ENCODE data around the gene RTN1. TPM values are rescaled to one million over a fixed set of nuclear protein-coding genes. Genes with fewer than 3 reads are reported as not detected.
A peak's percentile ranks its signal among the peaks of the same experiment; 100 is the strongest.

The RTN1 gene
- total RNA-seq, 1 donor from 2014 or later: 1.5 TPM

DNA sequence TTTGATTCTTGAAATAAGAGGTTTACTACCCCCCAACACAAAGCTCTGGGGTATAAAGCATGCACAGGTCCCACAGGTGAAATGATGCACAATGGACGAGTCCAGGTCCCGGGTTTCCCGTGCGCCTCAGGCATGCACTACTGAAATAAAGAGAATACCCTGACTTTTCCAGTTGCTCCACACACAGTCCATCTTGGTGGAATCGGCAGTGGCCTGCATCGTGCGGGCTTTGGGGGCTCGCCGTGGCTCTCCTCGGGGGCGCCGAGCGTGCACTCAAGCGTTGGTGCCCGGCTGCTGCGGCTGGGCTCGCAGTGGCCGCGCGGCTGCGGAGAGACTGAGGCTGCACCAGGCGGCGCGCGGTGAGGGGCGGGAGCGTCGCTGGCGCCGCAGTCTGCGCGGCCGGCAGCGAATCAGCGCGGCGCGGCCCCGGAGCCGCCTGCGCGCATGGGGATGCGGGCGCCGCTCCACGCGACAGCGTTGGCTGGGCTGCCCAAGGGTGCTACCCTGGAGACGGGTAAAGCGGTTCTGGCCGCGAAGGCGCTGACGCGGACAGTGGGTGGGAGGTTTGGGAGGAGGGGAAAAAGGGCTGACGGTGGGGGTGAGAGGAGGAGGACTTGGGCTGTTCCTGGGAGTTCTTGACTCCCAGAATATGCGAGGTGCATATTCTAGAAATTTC, 240.2 kb downstream of the RTN1 start:
- no peak for DNase-seq (ENCODE audit: low read depth, low spot score)

- DNase-seq (ENCODE audit: low read depth, low spot score): no peak
Observed at GRCh38 chr14:59629444-59630287, 240.9 kb downstream of the RTN1 start.

DNA sequence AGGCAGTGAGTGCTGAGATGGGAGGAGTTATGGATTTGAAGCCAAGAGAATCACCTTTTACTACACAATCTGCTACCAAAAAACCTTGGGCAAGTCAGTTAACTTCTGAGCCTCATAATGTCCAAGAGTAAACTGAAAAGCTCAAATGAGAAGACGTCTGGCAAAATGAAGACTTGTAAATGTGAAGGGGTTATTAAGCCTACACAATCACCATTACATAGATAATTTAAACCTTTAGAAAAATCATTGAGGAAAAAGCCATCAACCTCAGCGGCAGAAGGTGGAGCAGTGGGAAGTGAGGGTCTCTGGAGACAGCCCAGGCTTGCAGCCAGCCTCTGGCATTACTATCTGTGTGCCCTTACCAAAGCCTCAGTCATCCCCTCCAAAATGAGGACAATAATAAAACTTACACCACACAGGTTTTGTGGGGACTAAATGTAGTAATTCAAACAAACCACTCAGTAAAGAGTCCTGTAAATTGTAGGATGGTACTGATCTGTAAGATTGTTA, 243.5 kb downstream of the RTN1 start:
- no peak for DNase-seq (ENCODE audit: low read depth, low spot score)

DNA sequence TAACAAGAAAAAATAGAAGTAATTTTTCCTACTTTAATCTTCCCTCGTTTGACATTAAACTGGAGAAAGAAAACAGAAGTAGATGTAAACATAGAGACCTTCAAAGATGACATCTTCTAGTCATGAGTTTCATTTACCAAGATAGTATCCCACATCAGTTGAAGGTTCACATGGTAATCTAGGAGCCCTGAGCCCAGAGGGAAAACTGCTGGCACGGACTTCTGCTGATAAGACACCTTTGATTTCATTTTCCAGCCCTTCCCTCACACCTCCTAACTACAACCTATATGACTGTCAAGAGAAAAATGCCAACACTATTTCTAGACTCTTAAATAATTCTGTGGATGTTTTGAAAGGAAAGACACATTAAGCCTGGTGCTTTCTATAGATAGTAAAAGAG, 247.9 kb downstream of the RTN1 start:
- DNase-seq (ENCODE audit: low read depth, low spot score): no peak

GRCh38 chr14:59619061-59619460, 251.5 kb downstream of the RTN1 start:
- DNase-seq (ENCODE audit: low read depth, low spot score): no peak

DNA sequence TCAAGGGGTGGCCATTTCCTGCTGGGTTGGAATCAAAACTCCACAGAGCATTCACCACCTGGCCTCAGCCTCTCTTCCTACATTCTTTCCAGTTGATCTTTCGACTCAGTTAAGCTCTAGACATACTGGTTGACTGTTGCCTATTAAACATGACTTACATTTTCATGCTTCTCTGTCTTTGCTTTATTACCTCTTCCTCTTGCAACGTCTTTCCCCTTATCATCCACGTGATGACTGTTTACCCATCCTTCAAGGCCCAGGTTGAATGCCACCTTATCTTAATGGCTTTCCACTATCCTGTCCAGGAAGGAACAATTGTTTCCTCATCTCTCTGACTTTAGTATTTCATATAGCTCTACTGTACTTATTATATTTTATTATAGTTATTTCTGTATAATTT, 269.5 kb downstream of the RTN1 start:
- no peak for DNase-seq (ENCODE audit: low read depth, low spot score)

- no peak for DNase-seq (ENCODE audit: low read depth, low spot score)
Observed at GRCh38 chr14:59600211-59600945, 270.2 kb downstream of the RTN1 start.

GRCh38 chr14:59595071-59595470, 275.5 kb downstream of the RTN1 start:
- no peak for DNase-seq (ENCODE audit: low read depth, low spot score)

DNA sequence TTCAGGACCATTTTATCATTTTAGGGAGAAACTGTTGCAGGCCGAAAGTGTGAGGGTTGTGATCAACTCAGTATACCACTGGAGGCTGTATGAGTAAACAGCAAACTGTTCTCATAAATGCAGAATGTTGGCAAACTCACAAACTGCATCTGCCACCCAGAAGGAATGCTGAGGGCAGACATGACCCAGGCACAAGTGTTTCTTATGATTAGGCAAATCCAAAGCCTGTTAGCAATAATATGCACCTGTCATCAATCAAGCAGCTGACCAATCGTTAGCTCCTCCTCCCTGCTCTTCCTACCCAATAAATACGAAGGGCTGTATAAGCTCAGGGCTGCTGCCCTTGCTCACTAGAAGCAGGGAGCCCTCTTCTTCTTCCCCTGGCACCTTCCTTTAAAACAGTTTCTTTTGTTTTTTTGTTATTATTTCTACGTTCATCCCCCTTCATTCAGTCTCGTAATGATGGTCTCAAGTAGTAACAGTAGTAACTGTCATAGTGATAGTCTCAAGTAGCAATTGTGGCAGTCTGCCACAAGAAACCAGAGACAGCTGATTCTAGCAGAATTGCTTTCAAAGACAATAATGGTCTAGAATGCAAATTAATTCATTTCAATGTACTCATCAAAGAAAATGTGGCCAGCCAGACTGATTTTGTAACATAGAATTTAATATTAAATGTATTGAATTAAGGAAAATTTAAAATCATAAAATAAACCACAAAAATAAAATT, 278.8 kb downstream of the RTN1 start:
- DNase-seq (ENCODE audit: low read depth, low spot score): no peak

DNA sequence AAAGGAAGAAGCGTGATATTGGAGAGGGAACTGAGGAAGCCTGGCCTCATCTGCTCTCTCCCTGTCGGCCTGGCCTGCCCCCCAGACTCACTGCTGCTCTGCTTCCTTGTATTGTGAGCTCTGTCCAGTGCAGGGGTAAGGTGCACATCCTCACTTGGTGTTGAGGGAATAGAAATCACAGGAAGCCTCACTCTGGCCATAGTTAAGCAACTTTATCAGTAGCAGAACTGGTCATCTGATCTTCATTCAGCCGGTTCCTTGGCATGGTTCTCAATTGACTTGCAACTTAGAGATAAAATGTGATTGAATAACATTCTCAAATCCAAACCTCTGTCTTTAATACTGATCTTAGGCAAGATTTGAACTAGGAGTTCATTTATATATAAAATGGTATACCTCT, 282.5 kb downstream of the RTN1 start:
- DNase-seq (ENCODE audit: low read depth, low spot score): no peak

GRCh38 chr14:59585891-59586554, 284.6 kb downstream of the RTN1 start:
- peak; percentile 50 for DNase-seq (ENCODE audit: low read depth, low spot score)

DNA sequence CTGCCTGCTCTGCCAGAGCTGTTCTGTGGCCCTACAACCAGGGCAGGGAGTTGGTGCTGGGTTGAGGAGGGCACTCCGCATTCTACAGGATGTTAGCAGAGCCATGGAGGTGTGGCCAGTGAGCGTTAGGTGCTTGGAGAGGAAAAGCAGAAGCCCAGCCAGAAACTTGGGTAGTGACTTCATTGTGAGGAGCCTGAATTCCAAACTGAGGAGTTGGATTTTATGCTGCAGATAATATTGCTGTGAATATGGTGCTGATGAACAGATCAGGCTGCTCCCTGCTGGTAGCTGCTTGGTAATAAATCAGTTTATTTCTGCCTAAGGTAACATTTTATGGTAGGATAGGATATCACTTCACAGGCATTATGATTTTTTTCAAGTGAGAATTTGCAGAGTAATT, 286.8 kb downstream of the RTN1 start:
- DNase-seq (ENCODE audit: low read depth, low spot score): no peak

GRCh38 chr14:59582845-59583509, 287.6 kb downstream of the RTN1 start:
- no peak for DNase-seq (ENCODE audit: low read depth, low spot score)

GRCh38 chr14:59582161-59582560, 288.4 kb downstream of the RTN1 start:
- no peak for DNase-seq (ENCODE audit: low read depth, low spot score)

DNA sequence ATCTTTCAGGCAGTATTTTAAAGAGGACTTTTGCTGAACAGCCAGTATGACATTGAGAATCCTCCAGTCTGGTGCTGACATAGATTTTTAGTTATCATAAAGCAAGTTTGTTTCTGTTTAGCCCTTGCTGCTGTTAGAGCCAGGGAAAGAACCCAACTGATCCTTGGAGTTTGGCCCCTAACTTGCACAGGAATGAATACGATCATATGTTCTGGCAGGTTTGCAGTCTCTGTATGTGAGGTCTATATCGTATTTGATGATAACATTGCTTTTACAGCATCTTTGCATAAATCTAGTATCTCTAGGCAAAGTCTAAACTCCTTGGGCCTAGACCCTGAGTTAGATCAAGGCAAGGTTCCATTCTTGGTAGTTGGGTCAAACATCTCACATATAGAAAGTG, 289.7 kb downstream of the RTN1 start:
- DNase-seq (ENCODE audit: low read depth, low spot score): no peak

DNA sequence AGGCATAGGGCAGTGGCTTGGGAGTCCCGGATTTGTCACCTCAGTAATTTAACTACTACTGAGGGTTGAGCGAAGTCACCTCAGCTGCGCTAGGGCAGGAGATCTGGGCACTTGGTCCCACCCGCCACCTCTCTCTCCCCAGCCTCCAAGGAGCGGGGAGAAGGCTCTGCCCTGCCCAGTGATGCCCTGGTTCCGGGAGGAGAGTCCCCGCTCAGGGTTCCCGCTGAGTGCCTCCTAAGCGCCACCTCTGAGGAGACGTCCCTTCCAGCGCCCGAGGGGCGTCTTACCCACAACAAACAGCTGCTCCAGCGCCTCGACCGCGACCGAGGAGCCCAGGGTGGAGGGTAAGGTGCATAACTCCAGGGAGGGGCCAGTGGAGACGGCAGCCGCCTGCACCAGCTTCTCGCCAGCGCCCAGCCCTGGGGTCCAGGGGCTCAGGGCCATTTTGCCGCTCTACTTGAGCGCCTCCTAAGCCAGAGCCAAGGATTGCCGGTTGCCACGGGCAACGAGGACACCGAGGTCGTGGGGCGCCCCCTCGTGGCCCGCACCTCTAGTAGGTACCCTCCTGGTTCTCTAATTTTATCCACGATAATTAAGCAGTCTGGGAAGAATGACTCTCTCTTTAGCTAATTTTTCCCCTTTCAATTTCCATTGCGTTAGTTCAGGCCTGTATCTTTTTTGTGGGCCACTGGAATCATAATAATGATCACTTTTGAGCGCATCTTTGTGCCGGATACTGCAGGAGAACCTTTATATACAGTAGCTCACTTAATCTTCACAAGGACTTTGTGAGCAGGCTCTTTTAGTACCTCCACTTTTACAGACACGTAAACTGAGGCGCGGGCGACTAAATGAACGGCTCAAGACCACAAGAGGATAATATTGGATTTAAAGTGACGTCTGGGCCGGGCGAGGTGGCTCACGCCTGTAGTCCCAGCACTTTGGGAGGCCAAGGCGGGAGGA, 294.0 kb downstream of the RTN1 start, which contains the start of gene CCDC175:
TSS of gene CCDC175 (minus strand) at position 481 of the 963 bp plus-strand sequence. CDS start at position 444, 37 bp downstream.
- DNase-seq (ENCODE audit: low read depth, low spot score): peak; percentile 11

GRCh38 chr14:59570122-59570521, 300.5 kb downstream of the RTN1 start:
- DNase-seq (ENCODE audit: low read depth, low spot score): no peak

GRCh38 chr14:59566725-59567124, 303.9 kb downstream of the RTN1 start:
- no peak for DNase-seq (ENCODE audit: low read depth, low spot score)

- DNase-seq (ENCODE audit: low read depth, low spot score): no peak
Observed at GRCh38 chr14:59566296-59566695, 304.3 kb downstream of the RTN1 start.
